NCI-H2107 treated with DMSO at 0.1 percent for 48 hours (cell line): ENCODE results near the gene ACBD6.

Experiments
- DNase-seq: peaks from one replicate; lab custom pipeline; 2025; ENCODE audit not compliant: unreplicated experiment; lab: John Stamatoyannopoulos, UW

The ACBD6 gene

DNA sequence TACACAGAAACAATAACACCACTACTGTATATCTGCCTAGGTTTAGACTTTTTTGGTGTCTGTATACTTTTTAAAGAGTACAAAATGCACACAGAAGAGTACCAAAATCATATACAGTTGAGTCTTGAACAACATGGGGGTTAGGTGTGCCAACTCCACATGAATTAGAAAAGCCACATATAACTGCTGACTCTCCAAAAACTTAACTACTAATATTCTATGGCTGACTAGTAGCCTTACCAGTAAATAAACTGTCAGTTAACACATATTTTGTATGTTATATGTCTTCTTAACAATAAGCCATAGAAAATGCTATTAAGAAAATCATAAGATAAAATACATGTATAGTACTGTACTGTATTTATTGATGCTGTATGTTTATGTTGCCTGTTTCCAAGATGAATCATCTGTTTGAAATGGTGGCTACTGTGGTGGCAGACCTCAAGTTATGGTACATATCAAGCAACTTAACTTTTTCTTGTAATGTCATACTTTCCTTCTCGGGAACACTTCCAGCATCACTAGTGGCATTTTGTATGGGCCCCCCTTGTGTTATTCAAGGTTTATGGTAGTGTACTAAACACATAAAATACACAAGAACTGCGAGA lies 201.1 kb downstream of the ACBD6 start:
- no peak for DNase-seq

DNA sequence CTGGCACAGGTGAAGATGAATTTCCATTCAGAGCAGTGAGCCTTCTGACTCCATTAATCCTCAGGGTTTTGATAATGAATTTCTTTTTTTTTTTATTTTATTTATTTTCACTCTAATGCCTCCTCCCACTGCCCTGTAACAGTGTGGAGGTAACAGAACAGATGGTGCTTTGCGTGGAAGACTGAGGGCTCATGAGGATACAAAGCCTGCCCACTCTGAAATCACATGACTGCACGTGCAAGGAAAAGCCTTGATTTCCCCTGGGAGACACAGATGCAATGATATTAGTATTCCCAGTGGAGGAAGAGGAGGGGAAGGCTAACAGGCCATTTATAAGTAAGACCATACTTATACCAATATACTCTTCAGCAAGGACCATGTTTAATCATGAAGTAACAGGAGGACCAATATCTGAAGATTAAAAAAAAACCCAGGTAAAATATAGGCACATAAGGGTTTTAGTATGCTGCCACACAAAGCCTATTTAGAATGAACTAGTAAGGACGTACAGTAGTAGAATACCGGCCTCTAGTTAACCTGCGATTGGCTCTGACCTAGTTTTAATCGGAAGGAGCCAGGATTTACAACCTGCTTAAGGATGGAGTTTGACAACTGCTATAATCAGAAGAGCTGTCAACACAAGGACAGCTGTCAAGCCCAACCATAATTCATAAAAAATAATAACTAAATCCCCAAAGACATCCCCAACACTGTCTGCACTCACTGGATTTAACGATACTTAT lies 202.7 kb downstream of the ACBD6 start:
- DNase-seq = no peak

DNA sequence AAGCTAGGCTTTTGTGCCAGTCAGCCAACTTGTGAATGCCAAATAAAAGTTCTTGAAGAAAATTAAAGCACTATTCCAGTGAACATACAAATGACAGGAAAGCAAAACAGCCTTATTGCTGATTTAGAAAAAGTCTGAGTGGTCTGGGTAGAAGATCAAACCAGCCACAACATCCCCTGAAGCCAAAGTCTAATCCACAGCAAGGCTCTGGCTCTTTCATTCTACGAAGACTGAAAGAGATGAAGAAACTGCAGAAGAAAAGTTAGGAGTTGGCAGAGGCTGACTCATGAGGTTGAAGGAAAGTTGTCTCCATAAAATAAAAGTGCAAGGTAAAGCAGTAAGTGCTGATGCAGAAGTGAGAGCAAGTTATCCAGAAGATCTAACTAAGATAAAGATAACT lies 206.4 kb downstream of the ACBD6 start:
- DNase-seq = no peak

DNA sequence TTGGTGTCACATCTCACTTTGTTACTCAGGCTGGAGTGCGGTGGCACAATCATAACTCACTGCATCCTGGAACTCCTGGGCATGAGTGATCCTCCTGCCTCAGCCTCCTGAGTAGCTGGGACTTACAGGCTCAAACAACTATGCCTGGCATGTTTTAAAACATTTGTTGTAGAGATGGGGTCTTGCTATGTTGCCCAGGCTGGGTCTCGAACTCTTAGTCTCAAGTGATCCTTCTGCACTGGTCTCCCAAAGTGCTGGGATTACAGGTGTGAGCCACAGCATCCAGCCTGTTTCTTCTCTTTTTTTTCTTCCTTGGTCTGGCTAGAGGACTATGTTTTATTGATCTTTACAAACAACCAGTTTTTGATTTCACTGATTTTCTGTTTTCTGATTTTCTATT lies 207.7 kb downstream of the ACBD6 start:
- DNase-seq = no peak

GRCh38 chr1:180291004-180291403 lies 211.4 kb downstream of the ACBD6 start:
- no peak for DNase-seq

GRCh38 chr1:180290265-180291001 lies 211.9 kb downstream of the ACBD6 start:
- DNase-seq = no peak

DNA sequence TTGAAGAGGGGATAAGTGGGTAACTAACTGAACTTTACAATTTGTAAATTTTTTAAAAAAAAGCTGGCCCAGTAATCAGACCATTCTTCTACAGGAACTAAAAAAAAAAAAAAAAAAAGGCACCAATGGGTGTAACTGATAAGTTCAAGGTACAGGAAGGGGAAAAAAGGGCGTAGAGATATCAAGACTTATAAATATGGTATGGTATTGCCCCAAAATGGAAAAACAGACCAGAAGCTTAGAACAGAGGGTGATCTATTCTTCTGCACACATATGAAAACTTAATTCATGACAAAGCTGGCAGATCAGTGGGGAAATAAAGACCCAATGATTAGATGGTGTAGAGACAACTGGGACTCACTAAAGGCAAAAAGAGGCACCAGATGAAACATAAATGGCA lies 213.4 kb downstream of the ACBD6 start:
- DNase-seq = no peak

- DNase-seq = no peak
Measured at GRCh38 chr1:180287988-180288705, 214.2 kb downstream of the ACBD6 start.

GRCh38 chr1:180286417-180286816 lies 216.0 kb downstream of the ACBD6 start:
- no peak for DNase-seq

- no peak for DNase-seq
Measured at GRCh38 chr1:180283098-180283497, 219.3 kb downstream of the ACBD6 start.

DNA sequence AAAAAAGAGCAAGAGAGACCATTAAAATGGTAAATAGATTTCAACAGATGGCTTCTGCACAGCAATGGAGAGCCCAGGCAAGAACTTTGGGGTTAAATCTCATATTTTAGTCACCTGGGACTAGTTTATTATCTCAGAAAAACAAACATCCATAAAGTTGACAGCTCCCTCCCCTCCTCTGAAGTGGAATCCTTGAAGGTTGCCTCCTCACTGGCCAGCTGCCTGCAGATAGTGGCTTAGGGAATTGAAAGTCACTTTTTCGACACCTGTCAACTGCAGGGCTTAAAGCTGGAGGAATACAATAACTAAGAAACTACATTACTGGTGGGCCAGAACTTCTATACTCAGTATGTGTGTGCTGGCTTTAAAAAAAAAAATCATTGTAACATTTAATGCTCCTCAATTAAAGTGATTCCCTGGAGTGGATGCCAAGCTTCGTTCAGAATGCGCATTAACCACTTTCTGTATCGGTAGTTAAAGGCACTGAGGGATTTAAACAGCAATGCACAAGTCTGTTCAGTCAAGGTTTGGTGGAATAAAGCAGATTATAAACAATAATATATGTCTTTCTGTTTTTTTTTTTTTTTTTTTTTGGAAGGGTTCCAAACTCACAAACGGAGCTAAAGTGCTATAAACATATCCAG lies 219.9 kb downstream of the ACBD6 start:
- DNase-seq = no peak

GRCh38 chr1:180281490-180281889 lies 220.9 kb downstream of the ACBD6 start:
- DNase-seq = no peak

- no peak for DNase-seq
Measured at GRCh38 chr1:180280617-180281016, 221.8 kb downstream of the ACBD6 start.

GRCh38 chr1:180279651-180280050 lies 222.7 kb downstream of the ACBD6 start:
- DNase-seq = no peak

GRCh38 chr1:180278596-180279395 lies 223.6 kb downstream of the ACBD6 start:
- DNase-seq = no peak

DNA sequence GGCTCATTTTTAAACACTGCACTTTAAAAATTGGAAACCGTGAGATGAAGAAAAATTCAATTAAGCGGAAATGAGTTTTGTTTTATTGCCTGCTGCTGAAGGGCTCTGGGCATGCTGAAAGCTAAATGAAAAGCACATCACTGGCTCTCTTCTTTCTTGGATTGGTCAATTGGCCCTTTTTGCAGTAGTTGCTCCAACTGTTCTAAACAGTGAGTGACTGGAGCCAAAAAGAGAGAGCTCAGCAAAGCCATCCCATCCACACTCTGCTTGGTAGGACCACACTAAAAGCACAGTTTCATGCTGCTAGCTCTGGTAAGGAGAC lies 224.2 kb downstream of the ACBD6 start:
- DNase-seq = no peak

- no peak for DNase-seq
Measured at GRCh38 chr1:180277476-180278193, 224.7 kb downstream of the ACBD6 start.

GRCh38 chr1:180275726-180276125 lies 226.7 kb downstream of the ACBD6 start:
- no peak for DNase-seq

DNA sequence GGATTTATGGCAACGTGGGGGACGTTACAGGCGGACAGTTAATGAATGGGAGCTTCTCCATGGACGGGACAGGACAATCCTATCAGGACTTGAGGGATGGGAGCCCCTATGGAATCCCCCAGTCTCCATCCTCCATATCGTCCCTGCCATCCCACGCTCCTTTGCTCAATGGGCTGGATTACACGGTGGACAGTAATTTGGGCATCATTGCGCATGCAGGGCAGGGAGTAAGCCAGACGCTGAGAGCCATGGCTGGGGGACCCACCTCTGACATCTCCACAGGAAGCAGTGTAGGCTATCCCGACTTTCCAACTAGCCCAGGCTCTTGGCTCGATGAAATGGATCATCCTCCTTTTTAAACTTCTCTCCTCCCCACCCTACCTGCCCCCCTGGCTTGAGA lies 228.2 kb downstream of the ACBD6 start:
- no peak for DNase-seq

DNA sequence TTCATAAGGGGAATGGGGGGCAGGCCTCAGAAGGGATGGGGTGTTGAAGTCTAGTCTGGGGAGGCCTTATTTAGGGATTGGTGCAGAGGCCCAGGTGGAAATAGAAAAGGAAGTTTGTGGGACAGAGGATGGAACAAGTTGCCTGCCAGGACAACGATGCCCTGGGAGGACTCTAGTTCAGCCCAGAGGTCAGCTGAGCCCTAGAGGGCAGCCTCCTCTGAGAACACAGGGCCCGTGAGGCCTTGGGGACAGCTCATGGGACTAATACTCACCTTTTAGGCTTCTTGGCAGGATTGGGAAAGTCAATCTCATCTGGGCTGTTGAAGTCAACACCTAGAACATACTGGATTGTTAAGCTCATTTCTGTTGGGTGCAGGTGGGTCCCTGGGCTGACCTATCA lies 229.3 kb downstream of the ACBD6 start:
- no peak for DNase-seq
